Measurements from ENCODE around the gene TRH.

Gene TRH

GRCh38 chr3:129974564-129974832, at the start of gene TRH:
TSS of gene TRH (plus strand) at chr3:129974720. CDS start at chr3:129975817, 1,097 bp downstream.
- in situ Hi-C loops (cut with HindIII; ENCODE audit: low sequenced_read_pairs): no loop called here

GRCh38 chr3:129927072-129927471, 47.4 kb upstream of the TRH start:
- in situ Hi-C loops (cut with HindIII; ENCODE audit: low sequenced_read_pairs): no loop called here

GRCh38 chr3:129929383-129929782, 45.1 kb upstream of the TRH start:
- in situ Hi-C loops (cut with HindIII; ENCODE audit: low sequenced_read_pairs): no loop called here

- in situ Hi-C loops (cut with HindIII; ENCODE audit: low sequenced_read_pairs): no loop called here
Observed at GRCh38 chr3:129933471-129933870, 41.0 kb upstream of the TRH start.

- in situ Hi-C loops (cut with HindIII; ENCODE audit: low sequenced_read_pairs): no loop called here
Observed at GRCh38 chr3:129934234-129935123, 40.0 kb upstream of the TRH start.

GRCh38 chr3:129936757-129937156, 37.8 kb upstream of the TRH start:
- in situ Hi-C loops (cut with HindIII; ENCODE audit: low sequenced_read_pairs): no loop called here

- in situ Hi-C loops (cut with HindIII; ENCODE audit: low sequenced_read_pairs): no loop called here
Observed at GRCh38 chr3:129937717-129938116, 36.8 kb upstream of the TRH start.

- in situ Hi-C loops (cut with HindIII; ENCODE audit: low sequenced_read_pairs): no loop called here
Observed at GRCh38 chr3:129938140-129938930, 36.2 kb upstream of the TRH start.

GRCh38 chr3:129940086-129940485, 34.4 kb upstream of the TRH start:
- in situ Hi-C loops (cut with HindIII; ENCODE audit: low sequenced_read_pairs): no loop called here

- in situ Hi-C loops (cut with HindIII; ENCODE audit: low sequenced_read_pairs): no loop called here
Observed at GRCh38 chr3:129942296-129942695, 32.2 kb upstream of the TRH start.

- in situ Hi-C loops (cut with HindIII; ENCODE audit: low sequenced_read_pairs): no loop called here
Observed at GRCh38 chr3:129943020-129943419, 31.5 kb upstream of the TRH start.

GRCh38 chr3:129944709-129945108, 29.8 kb upstream of the TRH start:
- in situ Hi-C loops (cut with HindIII; ENCODE audit: low sequenced_read_pairs): no loop called here

GRCh38 chr3:129947538-129948240, 26.8 kb upstream of the TRH start:
- in situ Hi-C loops (cut with HindIII; ENCODE audit: low sequenced_read_pairs): no loop called here

- in situ Hi-C loops (cut with HindIII; ENCODE audit: low sequenced_read_pairs): no loop called here
Observed at GRCh38 chr3:129950318-129951046, 24.0 kb upstream of the TRH start.

- in situ Hi-C loops (cut with HindIII; ENCODE audit: low sequenced_read_pairs): no loop called here
Observed at GRCh38 chr3:129952556-129953355, 21.8 kb upstream of the TRH start.

- in situ Hi-C loops (cut with HindIII; ENCODE audit: low sequenced_read_pairs): no loop called here
Observed at GRCh38 chr3:129953621-129954020, 20.9 kb upstream of the TRH start.

GRCh38 chr3:129954514-129954913, 20.0 kb upstream of the TRH start:
- in situ Hi-C loops (cut with HindIII; ENCODE audit: low sequenced_read_pairs): no loop called here

GRCh38 chr3:129956936-129957335, 17.6 kb upstream of the TRH start:
- in situ Hi-C loops (cut with HindIII; ENCODE audit: low sequenced_read_pairs): no loop called here

- in situ Hi-C loops (cut with HindIII; ENCODE audit: low sequenced_read_pairs): no loop called here
Observed at GRCh38 chr3:129958755-129959154, 15.8 kb upstream of the TRH start.

- in situ Hi-C loops (cut with HindIII; ENCODE audit: low sequenced_read_pairs): no loop called here
Observed at GRCh38 chr3:129961141-129961541, 13.4 kb upstream of the TRH start.
